ENCODE measurements around the gene CXCL17. TPM values are rescaled to one million over a fixed set of nuclear protein-coding genes. Genes with fewer than 3 reads are reported as not detected.
A peak's percentile ranks its signal among the peaks of the same experiment; 100 is the strongest.

The CXCL17 gene
- total RNA-seq, 1 donor from 2014 or later, result 150 TPM

GRCh38 chr19:42386974-42387707 is 55.6 kb downstream of the CXCL17 start:
- H3K27me3 ChIP-seq, result peaks cover 28% of the 10 kb centered on the region
- ATAC-seq, result peak; percentile 92
- intact Hi-C loops (cut with DNase I), result no loop called here

GRCh38 chr19:42380155-42380554 is 62.6 kb downstream of the CXCL17 start:
- Histone ChIP-seq H3K27ac (no peak overlapping the region), H3K4me1 (no peaks in the 10 kb centered on the region), H3K36me3 (no peaks in the 10 kb centered on the region), H3K27me3 (peaks cover 14% of the 10 kb centered on the region), H3K9me3 (no peaks in the 10 kb centered on the region), H3K4me3 (no peak overlapping the region)
- ATAC-seq (no peak), DNase-seq (no peak)
- intact Hi-C loops (cut with DNase I), result no loop called here
- no peak for TF ChIP-seq CTCF (IDR thresholded peaks at IDR 0.05)

More at GRCh38 chr19:42386974-42387707, 55.6 kb downstream of the CXCL17 start:
- Histone ChIP-seq H3K4me3 (peak overlapping the region; percentile 42), H3K9me3 (no peaks in the 10 kb centered on the region), H3K36me3 (no peaks in the 10 kb centered on the region), H3K27ac (no peak overlapping the region), H3K4me1 (peaks cover 8% of the 10 kb centered on the region)
- peak; percentile 85 for DNase-seq
- peak; percentile 51 for TF ChIP-seq CTCF (IDR thresholded peaks at IDR 0.05)

Other genes with a start within 250 kb of the CXCL17 start
- gene DEDD2, start 225.3 kb downstream of the CXCL17 start, total RNA-seq, result 25.1 TPM
- gene ZNF526, start 222.6 kb downstream of the CXCL17 start, total RNA-seq, result 9.6 TPM
- gene GSK3A, start 200.3 kb downstream of the CXCL17 start, total RNA-seq, result 38.7 TPM
- gene ERF, start 187.8 kb downstream of the CXCL17 start, total RNA-seq, result 53.9 TPM
- 76.7 TPM for gene CIC, start 173.7 kb downstream of the CXCL17 start, total RNA-seq
- gene PRR19, start 140.8 kb downstream of the CXCL17 start, total RNA-seq, result 0.52 TPM
- gene PAFAH1B3, start 140.3 kb downstream of the CXCL17 start, total RNA-seq, result 13.2 TPM
- 0.35 TPM for gene TMEM145, start 129.6 kb downstream of the CXCL17 start, total RNA-seq
- gene MEGF8, start 117.3 kb downstream of the CXCL17 start, total RNA-seq, result 18.4 TPM
- 0.87 TPM for gene CNFN, start 52.6 kb downstream of the CXCL17 start, total RNA-seq
- 3.9 TPM for gene LIPE, start 15.6 kb downstream of the CXCL17 start, total RNA-seq
- gene CEACAM1, start 85.5 kb upstream of the CXCL17 start, total RNA-seq, result 13.1 TPM
- not detected for gene CEACAM8, start 152.0 kb upstream of the CXCL17 start, total RNA-seq